RWPE1 (cell line): ENCODE results near the gene MTUS2.

Experiments
- CTCF ChIA-PET: fragments of 350-600 bp; sonication (Branson Sonifier 250); formaldehyde crosslinking; extraction: SDS; loops from one replicate; lab custom pipeline; 2021; lab: Yijun Ruan, JAX
- POLR2A ChIA-PET: fragments of 400-600 bp; formaldehyde crosslinking; extraction: SDS; loops from one replicate; lab custom pipeline; 2020; ENCODE audit warnings: antibody characterized with exemption; ENCODE audit not compliant: low non-redundant PET; lab: Yijun Ruan, JAX
- DNase-seq: peaks from one replicate; pipeline ENCODE4 v3.0.0; 2012; ENCODE audit warnings: low spot score
- H3K27ac ChIP-seq: fragments of 450-650 bp; 2 replicates; pipeline ENCODE4 v1.5.1; 2017
- TF ChIP-seq, protein P1 (sequence below): fragments of 450-650 bp; conservative IDR thresholded peaks from 2 replicates; pipeline ENCODE4 v1.5.1; 2017; ENCODE audit warnings: low read depth, mild to moderate bottlenecking

The MTUS2 gene

DNA sequence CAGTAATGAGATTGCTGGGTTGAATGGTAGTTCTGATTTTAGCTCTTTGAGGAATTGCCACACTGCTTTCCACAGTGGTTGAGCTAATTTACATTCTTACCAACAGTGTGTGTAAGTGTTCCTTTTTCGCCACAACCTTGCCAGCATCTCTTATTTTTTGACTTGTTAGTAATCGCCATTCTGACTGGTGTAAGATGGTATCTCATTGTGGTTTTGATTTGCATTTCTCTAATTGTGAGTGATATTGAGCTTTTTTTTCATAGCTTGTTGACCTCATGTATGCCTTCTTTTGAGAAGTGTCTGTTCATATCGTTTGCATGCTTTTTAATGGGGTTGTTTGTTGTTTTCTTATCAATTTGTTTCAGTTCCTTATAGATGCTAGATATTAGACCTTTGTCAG lies 245.0 kb downstream of the MTUS2 start:
- TF ChIP-seq, protein P1, sequence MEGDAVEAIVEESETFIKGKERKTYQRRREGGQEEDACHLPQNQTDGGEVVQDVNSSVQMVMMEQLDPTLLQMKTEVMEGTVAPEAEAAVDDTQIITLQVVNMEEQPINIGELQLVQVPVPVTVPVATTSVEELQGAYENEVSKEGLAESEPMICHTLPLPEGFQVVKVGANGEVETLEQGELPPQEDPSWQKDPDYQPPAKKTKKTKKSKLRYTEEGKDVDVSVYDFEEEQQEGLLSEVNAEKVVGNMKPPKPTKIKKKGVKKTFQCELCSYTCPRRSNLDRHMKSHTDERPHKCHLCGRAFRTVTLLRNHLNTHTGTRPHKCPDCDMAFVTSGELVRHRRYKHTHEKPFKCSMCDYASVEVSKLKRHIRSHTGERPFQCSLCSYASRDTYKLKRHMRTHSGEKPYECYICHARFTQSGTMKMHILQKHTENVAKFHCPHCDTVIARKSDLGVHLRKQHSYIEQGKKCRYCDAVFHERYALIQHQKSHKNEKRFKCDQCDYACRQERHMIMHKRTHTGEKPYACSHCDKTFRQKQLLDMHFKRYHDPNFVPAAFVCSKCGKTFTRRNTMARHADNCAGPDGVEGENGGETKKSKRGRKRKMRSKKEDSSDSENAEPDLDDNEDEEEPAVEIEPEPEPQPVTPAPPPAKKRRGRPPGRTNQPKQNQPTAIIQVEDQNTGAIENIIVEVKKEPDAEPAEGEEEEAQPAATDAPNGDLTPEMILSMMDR: no peak
- no peak overlapping the region for H3K27ac ChIP-seq
- ChIA-PET POLR2A (no interaction called here), CTCF (no interaction called here)
- DNase-seq: no peak

DNA sequence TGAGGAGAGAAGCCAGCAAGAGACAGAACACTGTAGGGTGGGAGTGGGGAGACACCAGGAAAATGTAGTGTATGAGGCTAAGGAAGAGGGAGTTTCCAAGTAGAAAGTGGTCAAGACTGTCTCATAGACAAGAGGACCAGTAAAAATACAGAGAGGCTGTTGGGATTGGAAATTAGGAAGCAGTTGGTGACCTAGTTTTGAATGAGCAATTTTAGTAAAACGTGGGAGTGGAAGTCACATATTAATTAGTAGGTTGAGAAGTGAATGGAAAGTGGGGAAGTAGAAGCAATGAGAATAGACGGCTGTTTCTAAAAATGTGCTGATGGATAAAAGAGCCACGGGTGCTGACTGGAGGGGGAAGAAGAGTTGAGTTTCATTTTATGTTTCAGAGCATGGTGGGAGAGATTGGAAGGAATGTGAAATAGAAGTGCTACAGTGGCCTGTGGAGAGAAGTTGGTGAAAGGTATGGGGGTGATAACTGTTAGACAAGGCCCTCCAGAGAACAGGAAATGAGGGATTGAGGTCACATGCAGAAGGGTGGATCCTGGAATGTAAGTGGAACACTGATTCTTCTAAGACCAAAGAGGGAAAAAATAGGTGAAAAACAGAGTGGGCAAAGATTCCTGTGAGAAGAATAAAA lies 247.3 kb downstream of the MTUS2 start:
- ChIA-PET CTCF (no interaction called here), POLR2A (no interaction called here)
- DNase-seq: no peak
- TF ChIP-seq, protein P1: no peak
- no peak overlapping the region for H3K27ac ChIP-seq

DNA sequence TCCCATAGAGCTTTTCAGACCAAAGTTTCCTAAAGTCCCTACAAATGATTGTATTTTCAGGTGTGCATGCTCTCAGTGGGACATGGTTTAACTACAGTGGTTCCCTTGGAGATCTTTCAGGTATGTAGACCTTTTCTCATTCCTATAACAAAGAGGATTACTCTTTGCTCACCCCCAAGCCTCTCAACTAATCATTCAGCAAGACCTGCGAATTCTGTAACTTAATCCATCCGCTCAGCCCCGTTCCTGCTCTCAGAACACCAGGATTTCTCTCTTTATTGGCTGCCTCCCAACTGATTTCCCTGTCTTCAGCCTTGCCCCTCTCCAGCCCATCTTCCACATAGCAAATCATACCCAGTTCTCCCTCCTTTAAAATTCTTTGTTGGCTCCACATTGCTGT lies 253.6 kb downstream of the MTUS2 start:
- POLR2A ChIA-PET: no interaction called here
- no peak for DNase-seq
- TF ChIP-seq, protein P1: no peak
- CTCF ChIA-PET: interaction anchor here (0.7 kb wide), 1 partner anchor 1494 kb away, joined by 3 read pairs; no protein-coding TSS in a partner anchor
- no peak overlapping the region for H3K27ac ChIP-seq

DNA sequence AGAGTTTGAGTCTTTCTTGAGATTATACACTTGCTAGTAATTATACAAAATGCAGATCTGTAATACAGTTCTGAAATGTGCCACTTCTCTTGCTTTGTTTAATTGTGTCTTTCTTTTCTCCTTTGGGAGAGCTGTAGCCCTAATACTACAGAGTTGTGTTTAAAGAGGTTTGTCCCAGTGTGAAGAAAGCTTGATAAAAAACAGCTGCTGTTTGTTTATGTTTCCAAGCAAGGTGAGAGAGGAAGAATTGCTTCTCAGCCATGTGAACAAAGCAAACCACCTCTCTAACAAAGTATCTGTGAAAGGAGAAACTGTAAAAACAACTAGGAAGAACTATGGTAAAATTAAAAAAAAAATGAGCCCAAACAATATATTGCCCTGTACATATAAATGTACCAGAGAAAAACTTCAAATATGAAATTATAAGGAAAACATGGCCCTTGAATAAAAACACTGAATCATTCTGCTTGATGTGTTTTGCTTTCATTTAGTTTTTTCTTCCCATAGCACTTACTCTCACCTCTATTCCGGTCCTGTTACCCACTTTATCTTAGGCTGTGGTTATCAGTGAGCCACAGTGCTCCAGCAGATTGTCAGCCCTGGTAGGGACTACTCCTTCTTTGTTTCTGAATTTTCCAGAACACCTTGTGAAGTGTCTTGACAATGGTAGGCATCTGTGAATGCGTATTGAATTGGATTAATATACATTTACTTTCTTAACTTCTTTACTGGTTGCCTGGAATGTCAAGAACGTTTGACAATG lies 257.1 kb downstream of the MTUS2 start:
- ChIA-PET CTCF (no interaction called here), POLR2A (no interaction called here)
- TF ChIP-seq, protein P1: no peak
- no peak overlapping the region for H3K27ac ChIP-seq
- DNase-seq: no peak

DNA sequence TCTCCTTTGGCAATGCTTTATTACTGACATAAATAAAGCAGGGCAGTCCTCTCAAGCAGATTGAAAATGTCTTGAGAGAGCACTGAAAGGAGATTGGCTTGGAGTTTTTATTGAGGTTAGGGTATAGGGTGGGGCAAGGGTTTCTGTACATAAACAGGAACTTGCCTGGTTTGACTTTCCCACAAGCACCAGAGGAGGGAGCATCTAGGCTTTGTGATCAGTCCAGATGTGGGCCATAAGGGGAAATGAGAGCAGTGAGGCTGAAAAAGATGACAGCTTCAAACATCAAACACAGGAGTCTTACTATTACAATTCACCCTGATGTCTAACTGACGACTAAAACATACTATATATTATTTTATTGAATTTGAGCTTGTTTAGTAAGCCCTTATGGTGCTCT lies 260.9 kb downstream of the MTUS2 start:
- H3K27ac ChIP-seq: no peak overlapping the region
- DNase-seq: no peak
- CTCF ChIA-PET: no interaction called here
- TF ChIP-seq, protein P1: no peak
- POLR2A ChIA-PET: no interaction called here

DNA sequence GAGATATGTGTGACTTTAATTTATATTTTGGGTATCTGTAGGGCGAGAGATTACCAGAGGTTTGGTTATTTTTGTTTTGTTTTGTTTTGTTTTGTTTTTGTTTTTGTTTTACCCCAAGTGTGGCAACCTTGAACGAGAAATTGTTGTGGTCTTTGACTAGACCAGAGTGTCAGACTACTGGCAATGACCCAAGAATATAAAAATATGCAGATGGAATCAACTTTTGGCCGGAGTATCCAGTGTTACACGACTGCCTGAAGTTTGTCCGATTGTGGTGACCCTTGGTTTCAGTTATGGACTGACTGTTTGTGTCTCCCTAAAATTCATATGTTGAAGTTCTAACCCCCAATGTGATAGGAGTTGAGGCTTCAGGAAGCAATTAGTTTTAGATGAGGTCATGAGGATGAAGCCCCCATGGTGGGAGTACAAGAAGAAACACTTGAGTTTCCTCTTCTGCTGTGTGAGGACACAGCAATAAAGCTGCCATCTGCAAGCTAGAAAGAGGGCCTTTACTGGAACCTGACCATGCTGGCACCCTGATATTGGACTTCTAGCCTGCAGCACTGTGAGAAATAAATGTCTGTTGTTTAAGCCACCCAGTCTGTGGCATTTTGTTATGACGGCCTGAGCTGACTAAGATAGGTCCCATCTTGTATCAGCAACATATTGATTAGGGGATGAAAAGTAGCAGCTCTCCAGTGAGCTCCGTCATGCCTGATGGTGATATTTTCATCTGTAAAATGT lies 261.7 kb downstream of the MTUS2 start:
- no peak for DNase-seq
- ChIA-PET POLR2A (no interaction called here), CTCF (interaction anchor here (0.6 kb wide), 1 partner anchor 148 kb away, joined by 3 read pairs; no protein-coding TSS in a partner anchor)
- TF ChIP-seq, protein P1: no peak
- H3K27ac ChIP-seq: no peak overlapping the region
